Measurements from ENCODE around the gene COL17A1. TPM values are rescaled to one million over a fixed set of nuclear protein-coding genes. Genes with fewer than 3 reads are reported as not detected.
A peak's percentile ranks its signal among the peaks of the same experiment; 100 is the strongest.

COL17A1 gene
- total RNA-seq, 3 donors from 2014 or later (not counting 1 experiment from before 2014, with no cell fraction given): not detected

DNA sequence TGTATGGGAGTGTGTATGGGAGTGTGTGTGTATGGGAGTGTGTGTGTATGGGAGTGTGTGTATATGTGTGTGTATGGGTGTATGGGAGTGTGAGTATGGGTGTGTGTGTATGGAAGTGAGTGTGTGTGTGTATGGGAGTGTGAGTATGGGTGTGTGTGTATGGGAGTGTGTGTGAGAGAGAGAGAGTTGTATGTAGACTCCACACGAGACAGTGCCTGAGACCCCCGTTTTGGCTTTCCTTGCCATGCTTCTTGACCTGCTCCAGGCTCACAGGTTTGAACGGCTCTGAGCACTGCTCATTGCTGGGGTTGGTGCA, 49.7 kb downstream of the COL17A1 start:
- Mint-ChIP-seq H3K36me3 (no peaks in the 10 kb centered on the region), H3K4me3 (no peak overlapping the region), H3K27ac (peak overlapping the region in 1 of 2 donors; percentile 0), H3K27me3 (ENCODE audit: low read depth in 2 of 2) (no peaks in the 10 kb centered on the region), H3K9me3 (no peaks in the 10 kb centered on the region), H3K4me1 (peaks cover 0 to 15% of the 10 kb centered on the region in 2 donors)
- intact Hi-C loops (cut with micrococcal nuclease): no loop called here
- DNase-seq (no peak), ATAC-seq (peak in 2 of 3 donors; percentile 25 to 55)
- TF ChIP-seq, protein P1, sequence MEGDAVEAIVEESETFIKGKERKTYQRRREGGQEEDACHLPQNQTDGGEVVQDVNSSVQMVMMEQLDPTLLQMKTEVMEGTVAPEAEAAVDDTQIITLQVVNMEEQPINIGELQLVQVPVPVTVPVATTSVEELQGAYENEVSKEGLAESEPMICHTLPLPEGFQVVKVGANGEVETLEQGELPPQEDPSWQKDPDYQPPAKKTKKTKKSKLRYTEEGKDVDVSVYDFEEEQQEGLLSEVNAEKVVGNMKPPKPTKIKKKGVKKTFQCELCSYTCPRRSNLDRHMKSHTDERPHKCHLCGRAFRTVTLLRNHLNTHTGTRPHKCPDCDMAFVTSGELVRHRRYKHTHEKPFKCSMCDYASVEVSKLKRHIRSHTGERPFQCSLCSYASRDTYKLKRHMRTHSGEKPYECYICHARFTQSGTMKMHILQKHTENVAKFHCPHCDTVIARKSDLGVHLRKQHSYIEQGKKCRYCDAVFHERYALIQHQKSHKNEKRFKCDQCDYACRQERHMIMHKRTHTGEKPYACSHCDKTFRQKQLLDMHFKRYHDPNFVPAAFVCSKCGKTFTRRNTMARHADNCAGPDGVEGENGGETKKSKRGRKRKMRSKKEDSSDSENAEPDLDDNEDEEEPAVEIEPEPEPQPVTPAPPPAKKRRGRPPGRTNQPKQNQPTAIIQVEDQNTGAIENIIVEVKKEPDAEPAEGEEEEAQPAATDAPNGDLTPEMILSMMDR (IDR thresholded peaks at IDR 0.05): no peak
- H3K27me3 ChIP-seq (ENCODE audit: control insufficient read depth, insufficient read depth, low read length): no peaks in the 10 kb centered on the region
- H3K4me3 ChIP-seq (ENCODE audit: low read length): no peak overlapping the region
- H3K9me3 ChIP-seq (ENCODE audit: control insufficient read depth, insufficient read depth, low read length): no peaks in the 10 kb centered on the region
- H3K27ac ChIP-seq (ENCODE audit: low read length): no peak overlapping the region
- no peaks in the 10 kb centered on the region for H3K4me1 ChIP-seq (ENCODE audit: control insufficient read depth, insufficient read depth, low read length)
- H3K36me3 ChIP-seq (ENCODE audit: control insufficient read depth, insufficient read depth, low read length): peaks cover 7% of the 10 kb centered on the region
- WGBS (ENCODE audit: insufficient coverage): 87% methylated on average over 3 of the region's 3 CpGs

DNA sequence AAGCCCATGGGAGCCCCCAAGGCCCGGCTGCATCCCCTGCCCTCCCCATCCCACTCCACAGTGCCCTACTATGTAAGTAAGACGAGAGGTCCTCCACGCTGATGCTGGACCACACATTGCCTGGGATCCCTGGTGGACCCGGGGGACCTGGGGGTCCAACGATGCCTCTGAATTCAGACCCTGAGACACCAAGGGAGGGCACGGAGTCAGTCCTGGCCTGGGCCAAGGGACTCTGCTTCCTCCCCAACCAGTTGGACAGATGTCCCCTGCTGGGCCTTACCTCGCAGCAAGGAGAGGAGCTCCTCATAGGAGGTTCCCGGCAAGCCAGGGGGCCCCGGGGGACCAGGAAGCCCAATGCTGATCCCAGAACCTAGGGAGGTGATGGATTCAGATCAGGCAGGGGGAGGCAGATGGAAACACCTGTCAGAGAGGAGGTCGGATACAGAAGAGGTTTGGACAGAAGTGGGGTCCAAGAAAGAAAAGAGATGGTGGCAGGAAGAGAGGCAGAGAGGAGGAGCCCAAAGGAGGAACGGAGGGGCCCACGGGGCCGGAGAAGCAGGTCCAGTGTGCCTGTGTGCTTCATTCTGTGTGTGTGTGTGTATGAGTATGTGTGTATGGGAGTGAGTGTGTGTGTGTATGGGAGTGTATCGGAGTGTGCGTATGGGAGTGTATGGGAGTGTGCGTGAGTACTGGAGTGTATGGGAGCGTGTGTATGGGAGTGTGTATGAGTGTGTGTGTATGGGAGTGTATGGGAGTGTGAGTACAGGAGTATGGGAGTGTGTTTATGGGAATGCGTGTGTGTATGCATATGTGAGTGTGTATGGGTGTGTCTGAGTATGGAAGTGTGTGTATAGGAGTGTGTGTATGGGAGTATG, 50.2 kb downstream of the COL17A1 start:
- H3K4me1 Mint-ChIP-seq: peaks cover 0 to 15% of the 10 kb centered on the region in 2 donors
- Histone ChIP-seq H3K27me3 (ENCODE audit: control insufficient read depth, insufficient read depth, low read length) (no peaks in the 10 kb centered on the region), H3K36me3 (ENCODE audit: control insufficient read depth, insufficient read depth, low read length) (peaks cover 11% of the 10 kb centered on the region), H3K9me3 (ENCODE audit: control insufficient read depth, insufficient read depth, low read length) (no peaks in the 10 kb centered on the region), H3K4me3 (ENCODE audit: low read length) (no peak overlapping the region), H3K4me1 (ENCODE audit: control insufficient read depth, insufficient read depth, low read length) (no peaks in the 10 kb centered on the region), H3K27ac (ENCODE audit: low read length) (no peak overlapping the region)
- ATAC-seq (peak in 1 of 3 donors; percentile 15), DNase-seq (no peak)
- no peaks in the 10 kb centered on the region for H3K36me3 Mint-ChIP-seq
- peak overlapping the region in 1 of 2 donors; percentile 0 for H3K27ac Mint-ChIP-seq
- H3K9me3 Mint-ChIP-seq: no peaks in the 10 kb centered on the region
- TF ChIP-seq, protein P1 (IDR thresholded peaks at IDR 0.05): no peak
- H3K4me3 Mint-ChIP-seq: no peak overlapping the region
- H3K27me3 Mint-ChIP-seq (ENCODE audit: low read depth in 2 of 2): no peaks in the 10 kb centered on the region
- intact Hi-C loops (cut with micrococcal nuclease): no loop called here
- 86% methylated on average over 18 of the region's 18 CpGs for WGBS (ENCODE audit: insufficient coverage)

DNA sequence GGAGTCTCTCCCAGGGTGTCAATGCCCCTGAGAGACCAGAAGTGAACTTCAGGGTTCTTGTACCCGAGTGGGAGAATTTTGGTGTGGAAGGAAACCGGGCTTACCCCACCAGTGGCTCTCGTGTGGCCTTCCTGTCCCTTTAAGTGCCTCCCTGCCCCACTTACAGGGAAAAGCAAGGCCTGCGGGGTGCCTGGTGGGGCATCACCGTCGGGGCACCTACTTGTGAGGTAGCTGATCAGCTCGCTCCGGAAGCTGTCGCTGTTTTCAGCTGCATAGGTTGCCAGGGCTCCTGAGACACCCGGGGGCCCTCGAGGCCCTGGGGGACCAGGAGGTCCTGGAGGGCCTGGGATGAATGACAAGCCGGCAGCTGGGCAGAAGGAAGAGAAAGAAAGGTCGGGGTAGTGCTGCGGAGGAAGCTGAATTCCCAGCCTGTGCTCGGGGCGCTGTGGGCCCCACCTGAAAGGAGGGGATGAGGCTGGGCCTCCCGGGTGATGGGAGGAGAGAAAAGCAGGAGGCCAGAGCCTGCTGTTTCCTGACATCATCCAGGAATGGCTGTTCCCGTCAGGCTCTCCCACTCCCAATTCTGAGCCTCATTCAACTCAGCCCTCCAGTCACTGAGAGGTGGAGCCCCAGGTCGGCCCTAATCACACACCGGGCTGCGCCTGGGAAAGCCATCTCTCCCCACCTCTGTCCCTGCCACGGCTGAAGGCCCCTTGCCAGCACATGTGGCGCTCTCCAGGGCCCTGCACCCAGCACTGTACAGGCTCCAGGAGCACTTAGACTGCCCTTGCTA, 51.1 kb downstream of the COL17A1 start:
- intact Hi-C loops (cut with micrococcal nuclease): no loop called here
- Mint-ChIP-seq H3K4me1 (peaks cover 0 to 15% of the 10 kb centered on the region in 2 donors), H3K4me3 (no peak overlapping the region), H3K36me3 (peaks cover 2% of the 10 kb centered on the region), H3K27ac (no peak overlapping the region), H3K27me3 (ENCODE audit: low read depth in 2 of 2) (no peaks in the 10 kb centered on the region), H3K9me3 (no peaks in the 10 kb centered on the region)
- Histone ChIP-seq H3K36me3 (ENCODE audit: control insufficient read depth, insufficient read depth, low read length) (peaks cover 15% of the 10 kb centered on the region), H3K27me3 (ENCODE audit: control insufficient read depth, insufficient read depth, low read length) (no peaks in the 10 kb centered on the region), H3K4me3 (ENCODE audit: low read length) (no peak overlapping the region), H3K27ac (ENCODE audit: low read length) (no peak overlapping the region), H3K9me3 (ENCODE audit: control insufficient read depth, insufficient read depth, low read length) (no peaks in the 10 kb centered on the region), H3K4me1 (ENCODE audit: control insufficient read depth, insufficient read depth, low read length) (no peaks in the 10 kb centered on the region)
- no peak for DNase-seq
- ATAC-seq: no peak
- TF ChIP-seq, protein P1 (IDR thresholded peaks at IDR 0.05): no peak
- 87% methylated on average over 23 of the region's 23 CpGs for WGBS (ENCODE audit: insufficient coverage)

All from natural killer cell (primary cell).